Parathyroid adenoma (tissue), 2 donors: ENCODE data around the gene CFAP45.

Source experiments
- H2AFZ ChIP-seq: fragments of 300-600 bp; sonication (generic); one replicate; pipeline ENCODE4 v1.7.0; 2017; ENCODE audit warnings: antibody characterized with exemption, mild to moderate bottlenecking
- H3K27ac ChIP-seq: fragments of 300-600 bp; sonication (generic); one replicate; pipeline ENCODE4 v1.7.0; 2017
- H3K27me3 ChIP-seq: fragments of 300-600 bp; sonication (generic); one replicate; pipeline ENCODE4 v1.7.0; 2017; ENCODE audit warnings: low read length; ENCODE audit not compliant: control insufficient read depth, insufficient read depth
- H3K36me3 ChIP-seq: fragments of 300-600 bp; sonication (generic); one replicate; pipeline ENCODE4 v1.7.0; 2017; ENCODE audit warnings: low read length; ENCODE audit not compliant: control insufficient read depth, insufficient read depth
- H3K4me1 ChIP-seq: fragments of 300-600 bp; sonication (generic); one replicate; pipeline ENCODE4 v1.7.0; 2017; ENCODE audit warnings: control low read depth
- H3K4me2 ChIP-seq: fragments of 300-600 bp; sonication (generic); one replicate; pipeline ENCODE4 v1.7.0; 2017; ENCODE audit warnings: low read length
- H3K4me3 ChIP-seq: fragments of 300-600 bp; sonication (generic); one replicate; pipeline ENCODE4 v1.7.0; 2017; ENCODE audit warnings: low read depth, low read length
- H3K79me2 ChIP-seq: fragments of 300-600 bp; sonication (generic); one replicate; pipeline ENCODE4 v1.7.0; 2017; ENCODE audit warnings: control low read depth
- H3K9ac ChIP-seq: fragments of 300-600 bp; sonication (generic); one replicate; pipeline ENCODE4 v1.7.0; 2017; ENCODE audit warnings: mild to moderate bottlenecking
- H3K9me3 ChIP-seq: fragments of 300-600 bp; sonication (generic); one replicate; pipeline ENCODE4 v1.7.0; 2017; ENCODE audit warnings: low read length; ENCODE audit not compliant: control insufficient read depth
- CTCF ChIP-seq: fragments of 300-600 bp; sonication (generic); IDR thresholded peaks from one replicate; pipeline ENCODE4 v1.7.0; 2017; ENCODE audit warnings: antibody characterized with exemption, mild to moderate bottlenecking
- donor health status: primary hyperparathyroidism.

CFAP45 gene

DNA sequence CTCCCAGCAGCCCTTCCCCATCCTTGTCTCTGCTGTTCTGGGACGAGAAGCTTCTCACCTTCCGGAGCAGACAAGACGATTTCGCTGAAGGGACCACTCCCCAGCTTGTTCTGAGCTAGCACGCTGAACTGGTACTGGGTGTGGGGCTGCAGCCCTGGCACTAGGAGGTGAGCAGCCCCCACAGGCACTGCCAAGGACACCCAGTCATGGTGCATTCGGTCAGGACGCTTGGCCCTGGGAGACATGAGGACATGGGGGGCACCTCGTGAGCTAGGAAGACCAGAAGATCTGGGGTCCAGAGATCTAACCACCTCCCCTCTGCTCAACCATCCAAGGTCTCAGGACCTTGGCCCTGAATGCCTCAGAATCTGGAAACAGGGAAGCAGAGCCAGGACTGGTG, 30.7 kb upstream of the CFAP45 start:
- no peaks in the 10 kb centered on the region for H3K27me3 ChIP-seq
- no peak overlapping the region for H2AFZ ChIP-seq
- H3K9me3 ChIP-seq = no peaks in the 10 kb centered on the region
- no peak overlapping the region for H3K4me2 ChIP-seq
- no peak overlapping the region for H3K27ac ChIP-seq
- no peak overlapping the region for H3K4me3 ChIP-seq
- H3K4me1 ChIP-seq = peaks cover 8% of the 10 kb centered on the region
- H3K79me2 ChIP-seq = no peaks in the 10 kb centered on the region
- H3K36me3 ChIP-seq = no peaks in the 10 kb centered on the region
- H3K9ac ChIP-seq = no peak overlapping the region
- no peak for TF ChIP-seq CTCF

DNA sequence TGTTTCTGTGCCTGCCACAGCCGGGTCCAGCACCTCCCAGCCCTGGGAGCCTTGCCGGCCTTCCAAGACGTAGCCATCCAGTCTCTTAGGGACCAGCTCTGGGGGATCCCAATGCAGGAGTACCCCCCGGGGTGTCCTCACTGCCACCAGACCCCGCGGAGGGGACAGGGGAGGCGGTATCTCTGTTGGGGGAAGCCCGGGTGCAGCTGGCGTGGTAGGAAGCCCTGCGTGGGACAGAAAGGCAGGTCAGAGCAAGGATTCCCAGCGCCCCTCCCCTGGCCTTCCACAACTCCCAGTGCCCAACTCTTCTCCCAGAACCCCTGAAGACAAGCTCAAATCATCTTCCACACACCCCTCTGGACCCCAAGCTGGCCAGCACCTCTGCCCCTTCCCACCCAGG, 30.3 kb upstream of the CFAP45 start:
- H3K27me3 ChIP-seq = no peaks in the 10 kb centered on the region
- H3K4me3 ChIP-seq = no peak overlapping the region
- no peak overlapping the region for H3K9ac ChIP-seq
- H3K79me2 ChIP-seq = no peaks in the 10 kb centered on the region
- H2AFZ ChIP-seq = no peak overlapping the region
- H3K36me3 ChIP-seq = no peaks in the 10 kb centered on the region
- H3K4me2 ChIP-seq = no peak overlapping the region
- H3K27ac ChIP-seq = no peak overlapping the region
- peaks cover 8% of the 10 kb centered on the region for H3K4me1 ChIP-seq
- no peak for TF ChIP-seq CTCF
- no peaks in the 10 kb centered on the region for H3K9me3 ChIP-seq

DNA sequence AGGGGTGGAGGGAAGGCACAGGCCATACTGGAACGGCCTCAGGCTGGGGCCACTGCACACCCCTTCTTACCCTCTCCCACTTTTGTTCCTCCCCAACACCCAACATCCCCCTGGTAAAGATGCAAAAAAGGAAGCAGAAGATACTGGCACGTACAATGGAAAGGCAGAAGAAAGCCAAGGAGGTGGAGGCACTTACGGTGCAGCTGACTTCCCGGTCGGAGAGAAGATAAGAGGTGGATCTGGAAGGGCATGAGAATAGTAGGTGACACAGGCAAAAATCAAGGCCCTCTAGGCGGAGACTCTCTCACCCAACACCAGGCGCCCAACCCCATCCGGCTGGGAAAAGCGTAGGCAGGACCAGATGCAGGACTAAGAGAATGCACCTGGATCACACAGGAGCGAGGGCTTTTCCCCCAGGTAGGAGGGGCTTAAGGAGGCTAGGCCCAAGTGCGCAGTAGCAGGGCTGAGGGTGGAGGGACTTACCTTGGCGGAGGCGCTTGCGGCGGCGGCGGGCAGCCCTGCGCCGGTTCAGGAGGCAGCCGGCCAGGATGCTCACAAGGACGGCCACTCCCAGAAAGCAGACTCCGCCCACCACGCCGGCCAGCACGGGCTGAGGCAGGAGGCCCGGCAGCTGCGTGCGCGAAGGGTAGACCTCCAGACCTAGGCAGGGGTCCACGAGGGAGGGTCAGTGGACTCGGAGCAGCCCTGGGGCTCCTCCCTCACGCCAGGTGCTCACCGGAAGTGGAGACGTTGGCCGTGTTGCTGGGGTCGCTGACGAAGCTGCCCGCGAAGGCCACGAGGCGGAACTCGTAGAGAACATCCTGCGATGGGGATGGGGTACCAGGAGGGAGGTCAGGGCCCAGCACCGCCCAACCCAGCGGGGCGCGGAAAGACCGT, 29.4 kb upstream of the CFAP45 start:
- peaks cover 8% of the 10 kb centered on the region for H3K4me1 ChIP-seq

GRCh38 chr1:159928491-159929050, 28.6 kb upstream of the CFAP45 start:
- Histone ChIP-seq H3K4me3 (no peak overlapping the region), H3K27ac (no peak overlapping the region), H3K36me3 (no peaks in the 10 kb centered on the region), H3K4me1 (peaks cover 8% of the 10 kb centered on the region), H3K9ac (no peak overlapping the region), H3K9me3 (no peaks in the 10 kb centered on the region), H2AFZ (no peak overlapping the region), H3K27me3 (no peaks in the 10 kb centered on the region), H3K79me2 (no peaks in the 10 kb centered on the region), H3K4me2 (no peak overlapping the region)
- TF ChIP-seq CTCF = no peak

More for the DNA sequence above, 29.4 kb upstream of the CFAP45 start:
- Histone ChIP-seq H3K36me3 (no peaks in the 10 kb centered on the region), H3K9ac (no peak overlapping the region), H3K79me2 (no peaks in the 10 kb centered on the region), H3K4me3 (no peak overlapping the region), H3K27me3 (no peaks in the 10 kb centered on the region), H3K9me3 (no peaks in the 10 kb centered on the region), H2AFZ (no peak overlapping the region), H3K27ac (no peak overlapping the region), H3K4me2 (no peak overlapping the region)
- TF ChIP-seq CTCF = no peak
